ENCODE results near the gene PLA2G4F.

PLA2G4F gene, protein sequence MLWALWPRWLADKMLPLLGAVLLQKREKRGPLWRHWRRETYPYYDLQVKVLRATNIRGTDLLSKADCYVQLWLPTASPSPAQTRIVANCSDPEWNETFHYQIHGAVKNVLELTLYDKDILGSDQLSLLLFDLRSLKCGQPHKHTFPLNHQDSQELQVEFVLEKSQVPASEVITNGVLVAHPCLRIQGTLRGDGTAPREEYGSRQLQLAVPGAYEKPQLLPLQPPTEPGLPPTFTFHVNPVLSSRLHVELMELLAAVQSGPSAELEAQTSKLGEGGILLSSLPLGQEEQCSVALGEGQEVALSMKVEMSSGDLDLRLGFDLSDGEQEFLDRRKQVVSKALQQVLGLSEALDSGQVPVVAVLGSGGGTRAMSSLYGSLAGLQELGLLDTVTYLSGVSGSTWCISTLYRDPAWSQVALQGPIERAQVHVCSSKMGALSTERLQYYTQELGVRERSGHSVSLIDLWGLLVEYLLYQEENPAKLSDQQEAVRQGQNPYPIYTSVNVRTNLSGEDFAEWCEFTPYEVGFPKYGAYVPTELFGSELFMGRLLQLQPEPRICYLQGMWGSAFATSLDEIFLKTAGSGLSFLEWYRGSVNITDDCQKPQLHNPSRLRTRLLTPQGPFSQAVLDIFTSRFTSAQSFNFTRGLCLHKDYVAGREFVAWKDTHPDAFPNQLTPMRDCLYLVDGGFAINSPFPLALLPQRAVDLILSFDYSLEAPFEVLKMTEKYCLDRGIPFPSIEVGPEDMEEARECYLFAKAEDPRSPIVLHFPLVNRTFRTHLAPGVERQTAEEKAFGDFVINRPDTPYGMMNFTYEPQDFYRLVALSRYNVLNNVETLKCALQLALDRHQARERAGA

DNA sequence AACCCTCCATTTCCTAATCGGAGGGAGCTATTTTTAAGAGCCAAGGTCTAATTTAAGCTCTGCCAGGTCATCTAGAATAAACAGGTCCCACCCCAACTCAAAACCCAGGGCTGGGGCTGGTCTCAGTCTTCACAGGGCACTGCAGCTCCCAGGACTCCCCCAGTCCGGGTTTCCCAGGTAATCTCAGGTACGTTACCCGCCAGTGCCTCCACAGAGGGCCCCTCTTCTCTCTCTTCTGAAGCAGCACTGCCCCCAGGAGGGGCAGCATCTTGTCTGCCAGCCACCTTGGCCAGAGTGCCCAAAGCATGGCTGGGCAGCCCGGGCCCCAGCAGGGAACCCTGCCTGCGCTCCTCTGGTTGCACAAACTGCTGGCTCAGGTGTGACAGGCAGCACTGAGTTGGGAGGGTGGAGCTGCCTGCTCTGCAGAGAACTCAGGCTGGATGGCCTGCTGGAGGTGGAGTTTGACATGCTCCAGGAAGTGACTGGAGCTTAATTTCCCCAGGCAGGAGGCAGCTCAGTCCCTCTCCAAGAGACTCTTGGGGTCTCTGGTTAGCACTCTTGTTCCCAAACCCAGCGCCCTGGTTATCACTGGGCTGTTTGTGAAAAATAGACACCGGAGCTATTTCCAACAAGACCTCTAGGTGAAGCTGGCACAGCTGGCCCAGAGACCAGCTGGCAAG, at the start of gene PLA2G4F:
PLA2G4F (minus strand) TSS at position 394 of the 680 bp plus-strand sequence; CDS start at position 307, 87 bp downstream.
- H3K27ac ChIP-seq, result peak within 1 kb of the TSS; percentile 82
- DNase-seq (ENCODE audit: low read depth, low spot score), result no peak

DNA sequence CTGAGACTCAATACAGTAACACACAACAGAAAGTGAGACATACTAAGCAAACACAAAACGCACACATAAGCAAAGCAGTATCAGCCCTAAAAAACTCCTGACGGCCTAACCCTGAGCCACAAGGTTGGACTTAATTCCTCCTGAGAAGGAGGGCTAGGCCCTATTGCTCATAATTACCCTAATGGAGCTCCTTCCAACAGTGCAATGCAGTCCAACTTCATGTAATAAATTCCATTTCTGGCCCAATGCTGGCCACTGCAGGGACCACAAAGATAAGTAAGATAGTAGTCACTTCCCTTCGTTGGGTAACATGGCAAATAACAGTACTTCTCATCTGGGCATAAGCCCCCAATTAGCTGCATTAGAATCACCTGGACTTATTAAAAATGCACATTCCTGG, 47.5 kb upstream of the PLA2G4F start:
- DNase-seq (ENCODE audit: low read depth, low spot score), result no peak
- H3K27ac ChIP-seq, result no peak overlapping the region

DNA sequence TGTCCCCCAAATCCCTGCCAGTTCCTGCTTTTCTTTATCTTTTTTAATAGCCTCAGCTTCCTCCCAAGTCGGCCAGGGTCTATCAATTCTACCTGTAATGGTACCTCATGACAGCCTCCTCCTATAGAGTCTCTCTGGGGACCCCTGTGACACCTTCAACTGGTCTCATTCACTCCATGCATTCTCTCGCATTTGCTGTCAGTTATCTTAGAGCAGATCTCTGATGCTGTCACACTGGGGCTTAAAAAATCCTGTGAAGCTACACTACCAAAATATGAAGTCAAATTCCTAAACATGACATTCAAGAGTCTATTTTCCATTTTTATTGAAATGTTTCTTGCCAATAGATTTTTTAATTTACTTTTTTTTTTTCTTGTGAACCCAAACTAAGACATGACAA, 46.2 kb upstream of the PLA2G4F start:
- no peak overlapping the region for H3K27ac ChIP-seq
- DNase-seq (ENCODE audit: low read depth, low spot score), result no peak

DNA sequence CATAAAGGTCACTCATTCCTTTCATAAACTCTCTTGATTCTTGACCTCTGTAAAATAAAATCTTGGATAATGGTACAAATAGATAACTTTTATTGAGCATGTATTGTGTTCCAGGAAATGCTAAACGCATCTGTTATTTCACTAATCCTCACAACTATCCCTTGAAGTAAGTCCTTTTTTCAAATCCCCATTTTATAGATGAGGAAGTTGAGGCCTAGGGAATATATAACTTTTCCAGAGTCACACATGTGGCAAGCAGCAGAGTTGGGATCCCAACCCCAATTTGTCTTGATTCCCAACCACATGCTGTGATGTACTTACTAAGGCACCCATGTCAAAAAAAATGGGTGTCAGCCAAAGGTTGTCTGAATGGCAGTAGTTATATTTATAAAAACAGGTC, 45.4 kb upstream of the PLA2G4F start:
- DNase-seq (ENCODE audit: low read depth, low spot score), result no peak
- no peak overlapping the region for H3K27ac ChIP-seq

DNA sequence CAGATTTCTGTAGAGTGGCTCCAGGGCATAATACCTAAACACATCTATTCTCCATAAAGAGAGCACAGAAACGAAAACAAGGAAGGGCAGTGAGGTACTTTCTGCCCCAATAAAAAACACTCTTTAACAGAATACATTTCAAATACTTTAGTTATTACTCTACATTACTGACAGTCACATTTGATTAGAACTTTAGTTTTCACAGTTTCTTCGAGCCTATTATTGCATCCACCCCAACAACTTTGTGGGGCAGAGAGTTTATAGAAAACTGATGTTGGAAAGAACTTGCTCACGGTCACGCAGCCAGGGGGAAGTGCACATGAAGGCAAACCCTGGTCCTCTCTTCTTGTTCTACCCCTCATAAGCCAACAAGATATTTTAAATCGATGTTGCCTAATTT, 42.7 kb upstream of the PLA2G4F start:
- H3K27ac ChIP-seq, result no peak overlapping the region
- DNase-seq (ENCODE audit: low read depth, low spot score), result no peak

DNA sequence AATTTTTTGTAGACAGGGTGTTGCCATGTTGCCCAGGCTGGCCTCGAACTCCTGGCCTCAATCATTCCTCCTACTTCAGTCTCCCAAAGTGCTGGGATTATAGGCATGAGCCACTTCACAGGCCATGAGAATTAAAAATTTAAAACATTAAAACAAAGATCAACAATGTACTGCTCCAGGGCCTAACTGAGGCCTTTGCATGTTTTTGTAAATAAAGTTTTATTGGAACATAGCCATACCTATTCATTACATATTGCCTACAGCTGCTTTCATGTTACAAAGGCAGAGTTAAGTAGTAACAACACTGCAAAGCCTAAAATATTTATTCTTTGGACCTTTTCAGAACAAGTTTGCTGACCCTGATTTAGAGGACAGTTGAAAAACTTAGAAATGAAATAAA, 42.1 kb upstream of the PLA2G4F start:
- no peak overlapping the region for H3K27ac ChIP-seq
- no peak for DNase-seq (ENCODE audit: low read depth, low spot score)

DNA sequence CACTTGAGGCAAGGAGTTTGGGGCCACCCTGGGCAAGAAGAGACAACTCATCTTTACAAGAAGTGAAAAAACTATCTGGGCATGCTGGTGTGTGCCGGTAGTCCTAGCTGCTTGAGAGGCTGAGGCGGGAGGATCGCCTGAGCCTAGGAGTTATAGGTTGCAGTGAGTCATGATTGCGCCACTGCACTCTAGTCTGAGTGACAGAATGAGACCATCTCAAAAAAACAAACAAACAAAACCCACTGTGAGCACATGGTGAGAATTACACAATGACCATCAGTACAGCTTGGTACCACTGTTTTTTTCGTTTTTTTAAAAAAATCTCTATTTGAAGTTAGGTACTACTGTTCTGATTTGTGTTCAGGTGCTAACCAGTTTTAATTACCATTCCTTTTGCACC, 38.1 kb upstream of the PLA2G4F start:
- H3K27ac ChIP-seq, result no peak overlapping the region
- DNase-seq (ENCODE audit: low read depth, low spot score), result peak; percentile 24

DNA sequence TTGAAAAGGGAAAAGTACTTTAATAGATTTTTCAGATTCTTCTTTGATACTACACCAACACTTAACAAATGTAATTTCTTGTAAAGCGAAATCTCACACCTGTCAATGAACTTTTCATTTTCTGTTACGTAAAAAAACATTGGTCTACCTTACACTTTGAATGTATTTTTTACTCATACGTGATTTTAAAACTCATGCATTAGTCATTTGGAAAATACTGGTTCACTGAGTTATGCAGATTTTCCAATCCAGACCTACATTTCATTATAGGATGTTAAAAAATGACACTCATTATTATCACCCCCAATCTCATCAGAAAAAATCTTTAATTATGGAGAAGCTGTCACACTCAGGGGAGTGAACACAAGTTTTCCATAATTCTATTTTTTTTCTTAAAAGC, 36.9 kb upstream of the PLA2G4F start:
- no peak for DNase-seq (ENCODE audit: low read depth, low spot score)
- no peak overlapping the region for H3K27ac ChIP-seq

DNA sequence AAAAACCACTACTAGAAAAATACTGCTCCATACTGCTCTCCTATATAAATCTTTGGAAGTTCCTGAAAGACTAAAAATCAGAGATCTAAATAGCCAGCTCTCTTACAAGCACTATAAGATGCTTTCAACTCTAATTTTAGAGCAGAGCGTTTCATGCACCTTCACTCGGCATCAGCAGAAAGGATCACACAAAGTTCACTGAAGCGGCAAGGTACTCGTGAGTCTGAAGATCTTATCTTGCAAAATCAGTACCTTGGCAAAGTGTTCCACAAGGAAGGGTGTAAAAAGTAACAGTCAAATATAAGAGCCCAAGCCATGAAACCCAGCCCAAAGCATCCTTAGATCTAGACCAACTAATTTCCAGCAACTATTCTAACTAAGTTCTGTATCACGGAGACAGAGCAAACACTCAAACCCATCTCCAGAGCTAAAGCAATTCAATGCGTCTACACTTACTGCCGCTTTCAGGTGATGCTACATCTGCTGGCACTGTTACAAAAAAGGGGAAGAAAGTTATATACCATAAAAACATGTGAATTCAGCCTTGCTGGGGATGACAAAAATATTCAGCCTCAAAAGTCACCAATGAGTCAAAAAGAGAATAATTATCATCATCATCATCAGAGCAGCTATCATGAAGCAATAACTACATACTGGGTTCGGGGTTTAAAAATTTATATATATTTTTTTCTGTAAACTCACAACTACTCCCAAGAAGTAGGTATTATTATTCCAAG, 35.3 kb upstream of the PLA2G4F start:
- H3K27ac ChIP-seq, result no peak overlapping the region
- DNase-seq (ENCODE audit: low read depth, low spot score), result no peak

DNA sequence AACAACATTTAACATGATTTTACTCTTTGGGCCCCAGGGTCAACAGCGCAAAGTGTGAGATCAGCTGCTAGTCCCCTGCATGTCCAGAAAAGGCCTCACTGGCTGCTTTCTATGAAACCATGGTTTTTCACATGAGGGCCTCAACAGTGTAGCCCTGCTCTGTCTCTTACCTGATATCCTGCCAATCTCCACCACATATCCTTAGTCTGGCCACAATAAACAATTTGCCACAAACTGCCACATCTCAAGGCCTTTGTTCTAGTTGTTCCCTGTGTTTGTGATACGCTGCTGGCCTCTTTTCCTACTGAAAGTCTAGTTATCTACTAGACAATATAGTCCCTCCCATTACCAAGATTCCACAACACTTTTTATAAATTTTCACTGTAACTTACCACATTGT, 33.9 kb upstream of the PLA2G4F start:
- no peak for DNase-seq (ENCODE audit: low read depth, low spot score)

DNA sequence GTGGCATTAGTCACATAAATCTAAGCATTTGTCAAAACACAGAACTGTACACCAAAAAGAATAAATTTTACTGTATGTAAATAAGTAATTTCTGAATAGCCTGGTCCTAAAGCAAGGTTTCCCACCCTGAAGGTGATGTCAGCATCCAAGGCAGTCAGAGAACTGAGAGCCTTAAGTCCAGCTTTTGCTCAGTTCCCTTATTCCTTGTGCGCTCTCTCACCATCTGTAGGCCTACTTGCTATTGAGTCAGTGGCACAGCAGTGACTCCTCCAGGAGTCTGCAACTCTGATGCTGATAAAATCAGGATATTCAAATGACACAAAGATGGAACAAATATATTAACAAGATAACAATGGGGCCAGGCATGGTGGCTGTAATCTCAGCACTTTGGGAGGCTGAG, 29.4 kb upstream of the PLA2G4F start:
- no peak overlapping the region for H3K27ac ChIP-seq
- no peak for DNase-seq (ENCODE audit: low read depth, low spot score)

More for the DNA sequence above, 33.9 kb upstream of the PLA2G4F start:
- H3K27ac ChIP-seq, result no peak overlapping the region

DNA sequence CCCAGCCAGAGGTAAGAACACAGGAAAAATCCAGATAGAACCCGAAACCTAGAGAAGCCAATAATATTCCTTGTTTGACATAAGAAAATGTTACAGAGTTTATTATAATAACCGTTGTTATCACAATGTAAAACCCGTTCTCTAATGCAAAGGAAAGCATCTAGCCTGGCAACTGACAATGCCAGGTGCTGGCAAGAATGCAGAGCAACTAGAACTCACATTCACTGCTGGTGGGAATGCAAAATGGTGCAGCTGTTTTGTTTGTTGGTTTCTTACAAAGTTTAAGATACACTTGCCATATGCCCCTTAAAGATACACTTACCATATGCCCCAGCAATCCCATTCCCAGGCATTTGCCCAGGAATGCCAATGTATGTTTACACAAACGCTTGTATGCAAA, 28.3 kb upstream of the PLA2G4F start:
- no peak for DNase-seq (ENCODE audit: low read depth, low spot score)
- no peak overlapping the region for H3K27ac ChIP-seq

DNA sequence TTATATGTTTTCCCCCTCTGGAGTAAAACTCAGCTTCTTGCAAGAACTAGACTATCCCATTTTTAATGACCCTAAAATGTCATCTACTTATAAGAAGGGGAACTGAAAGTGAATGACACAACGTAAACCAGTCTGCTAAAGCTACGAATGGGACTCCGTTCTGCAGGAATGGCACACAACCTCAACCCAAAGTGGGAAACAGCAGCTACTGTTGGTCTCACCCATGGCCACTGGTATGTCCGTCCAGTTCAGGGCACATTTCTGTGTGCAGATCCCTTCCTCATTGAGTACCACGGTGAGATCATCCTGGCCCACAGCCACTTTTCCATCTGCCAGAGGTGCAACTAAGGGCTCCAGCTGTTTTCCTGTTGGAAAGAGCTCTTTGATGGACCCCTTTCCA, 27.9 kb upstream of the PLA2G4F start:
- DNase-seq (ENCODE audit: low read depth, low spot score), result no peak
- H3K27ac ChIP-seq, result no peak overlapping the region

DNA sequence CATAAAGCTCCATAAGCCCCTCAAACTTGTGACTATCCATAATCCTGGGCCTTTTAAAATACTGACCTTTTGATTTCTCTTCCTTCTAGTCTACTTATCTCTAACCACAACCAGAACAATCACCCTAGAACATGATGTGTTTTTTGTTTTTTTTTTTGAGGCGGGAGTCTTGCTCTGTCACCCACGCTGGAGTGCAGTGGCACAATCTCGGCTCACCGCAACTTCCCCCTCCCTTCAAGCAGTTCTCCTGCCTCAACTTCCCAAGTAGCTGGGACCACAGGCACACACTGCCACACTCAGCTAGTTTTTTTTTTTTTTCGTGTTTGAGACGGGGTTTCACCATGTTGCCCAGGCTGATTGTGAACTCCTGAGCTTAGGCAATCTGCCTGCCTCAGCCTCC, 26.5 kb upstream of the PLA2G4F start:
- no peak overlapping the region for H3K27ac ChIP-seq
- DNase-seq (ENCODE audit: low read depth, low spot score), result no peak

DNA sequence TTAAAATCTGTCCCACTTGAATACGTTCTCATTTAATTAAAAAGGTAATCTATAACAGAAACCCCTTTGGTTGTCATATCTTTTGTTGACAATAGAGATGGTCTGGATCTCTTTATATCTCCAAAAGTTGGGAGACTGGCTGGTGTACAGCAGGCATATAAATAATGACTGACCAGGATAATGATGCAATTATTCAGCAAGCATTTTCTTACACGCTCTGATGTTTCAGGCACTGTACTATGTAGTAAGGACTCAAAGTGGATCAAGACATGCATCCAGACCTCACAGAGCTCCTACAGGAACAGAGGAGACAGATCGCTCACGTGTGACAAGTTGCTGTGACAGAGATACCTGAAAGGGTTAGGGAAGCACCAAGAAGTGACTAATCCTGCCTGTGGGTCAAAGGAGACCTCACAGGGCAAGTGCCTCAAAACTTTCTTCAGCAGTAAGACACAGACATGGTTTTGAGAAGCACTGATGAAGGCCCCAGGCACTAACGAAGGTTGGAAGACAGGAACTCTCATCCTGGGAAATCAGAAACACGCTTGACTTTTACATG, 26.0 kb upstream of the PLA2G4F start:
- no peak overlapping the region for H3K27ac ChIP-seq
- no peak for DNase-seq (ENCODE audit: low read depth, low spot score)

DNA sequence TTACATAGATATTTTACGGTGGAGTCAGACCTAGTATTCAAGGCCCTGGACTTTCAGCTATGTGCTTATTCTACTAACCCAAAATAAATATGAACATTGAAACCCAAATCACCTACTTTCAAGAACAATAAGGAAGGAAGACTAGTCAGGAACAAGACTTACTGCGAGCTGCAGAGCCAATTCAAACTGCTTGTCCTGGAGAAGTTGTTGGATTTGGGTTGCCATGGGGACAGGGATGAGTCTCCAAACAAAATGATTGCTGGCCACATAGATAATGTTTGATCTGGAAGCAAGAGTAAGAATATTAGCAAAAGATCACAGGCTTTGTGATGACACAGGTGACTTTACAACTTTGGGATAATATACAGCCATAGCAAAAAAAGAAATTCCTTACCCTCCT, 21.6 kb upstream of the PLA2G4F start:
- no peak for DNase-seq (ENCODE audit: low read depth, low spot score)
- H3K27ac ChIP-seq, result no peak overlapping the region

DNA sequence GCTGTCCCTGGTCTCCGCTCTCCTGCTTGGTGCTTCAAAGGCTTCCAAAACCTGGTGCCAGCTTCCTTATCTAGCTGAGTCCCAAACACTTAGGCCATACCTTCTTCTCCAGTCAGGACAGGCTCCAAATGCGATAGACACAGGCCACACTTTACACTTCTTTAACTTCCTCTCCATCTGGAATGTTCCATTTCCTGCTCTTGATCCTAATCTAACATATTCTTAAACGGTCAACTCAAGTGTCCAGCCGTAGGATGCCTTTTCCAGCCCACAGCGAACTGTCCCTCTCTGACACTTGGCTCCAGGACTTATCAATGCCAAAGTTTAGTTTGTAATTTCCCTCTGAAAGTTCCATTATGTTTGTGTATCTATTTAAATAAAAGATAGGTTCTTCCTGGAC, 19.2 kb upstream of the PLA2G4F start:
- no peak overlapping the region for H3K27ac ChIP-seq
- DNase-seq (ENCODE audit: low read depth, low spot score), result no peak

DNA sequence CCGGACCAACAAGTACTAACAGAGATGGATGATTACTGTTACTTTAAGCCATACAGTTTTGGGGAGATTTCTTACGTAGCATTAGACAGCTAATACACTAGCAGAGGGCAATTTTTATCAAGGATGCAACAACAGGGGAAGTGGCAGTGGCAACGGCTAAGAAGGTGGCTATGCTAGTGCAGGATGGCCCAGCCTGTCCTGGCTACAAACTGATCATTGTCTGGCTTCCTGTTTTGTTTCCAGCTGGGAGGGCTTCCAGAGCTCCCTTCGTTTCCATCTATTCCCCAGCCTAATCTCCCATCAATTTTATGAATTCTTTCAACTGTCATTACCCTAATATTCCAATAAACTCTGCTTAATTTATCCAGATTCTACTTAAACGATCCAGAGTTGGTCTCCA, 16.0 kb upstream of the PLA2G4F start:
- DNase-seq (ENCODE audit: low read depth, low spot score), result no peak
- no peak overlapping the region for H3K27ac ChIP-seq

DNA sequence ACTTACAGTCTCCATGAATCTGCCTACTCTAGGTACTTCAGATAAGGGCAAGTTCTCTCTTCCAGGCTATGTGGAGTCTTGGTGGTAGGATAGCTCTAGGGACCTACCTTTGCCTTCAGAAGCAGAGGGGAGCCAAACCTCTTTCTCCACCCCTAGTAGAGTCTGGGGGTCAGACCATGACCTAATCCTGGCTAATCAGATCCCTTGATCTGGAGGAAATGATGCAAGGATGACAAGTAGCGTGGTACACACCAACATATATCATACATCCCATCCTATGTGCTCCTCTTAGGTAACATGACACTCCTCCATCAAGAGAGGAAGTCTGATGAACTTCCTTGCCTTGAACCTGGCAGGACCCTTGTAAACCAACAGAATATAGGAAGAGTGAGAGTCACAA, 15.4 kb upstream of the PLA2G4F start:
- H3K27ac ChIP-seq, result no peak overlapping the region
- DNase-seq (ENCODE audit: low read depth, low spot score), result no peak

DNA sequence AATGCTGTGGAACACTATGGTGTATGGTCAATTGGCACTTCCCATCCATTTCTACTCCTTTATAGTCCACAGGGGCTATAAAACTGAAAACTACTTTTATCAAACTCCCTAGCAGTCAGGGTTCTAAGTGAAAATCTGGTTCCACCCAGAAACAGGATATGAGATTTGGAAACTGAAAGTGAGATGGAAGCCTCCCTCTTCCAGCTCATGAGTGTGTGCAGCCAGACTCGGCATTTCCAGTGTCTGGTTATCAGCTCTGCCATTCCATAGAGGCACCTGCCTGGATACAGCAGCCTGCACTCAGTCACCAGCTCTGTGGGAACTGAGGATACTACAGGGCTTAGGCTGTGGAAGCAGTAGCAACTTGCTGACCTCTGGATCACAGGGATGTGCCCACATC, 14.7 kb upstream of the PLA2G4F start:
- no peak for DNase-seq (ENCODE audit: low read depth, low spot score)
- H3K27ac ChIP-seq, result no peak overlapping the region
